EH (cell line): ENCODE results near the gene CSPG4.
"Not testable (repeated sequence)": the region's sequence is repeated elsewhere in the genome, so short reads cannot be mapped to it uniquely, and the experiment has no call there.

Experiments used
- DNase-seq: peaks from one replicate; pipeline ENCODE4 v3.0.0-alpha.2; 2015; ENCODE audit warnings: low read depth

CSPG4 gene, protein sequence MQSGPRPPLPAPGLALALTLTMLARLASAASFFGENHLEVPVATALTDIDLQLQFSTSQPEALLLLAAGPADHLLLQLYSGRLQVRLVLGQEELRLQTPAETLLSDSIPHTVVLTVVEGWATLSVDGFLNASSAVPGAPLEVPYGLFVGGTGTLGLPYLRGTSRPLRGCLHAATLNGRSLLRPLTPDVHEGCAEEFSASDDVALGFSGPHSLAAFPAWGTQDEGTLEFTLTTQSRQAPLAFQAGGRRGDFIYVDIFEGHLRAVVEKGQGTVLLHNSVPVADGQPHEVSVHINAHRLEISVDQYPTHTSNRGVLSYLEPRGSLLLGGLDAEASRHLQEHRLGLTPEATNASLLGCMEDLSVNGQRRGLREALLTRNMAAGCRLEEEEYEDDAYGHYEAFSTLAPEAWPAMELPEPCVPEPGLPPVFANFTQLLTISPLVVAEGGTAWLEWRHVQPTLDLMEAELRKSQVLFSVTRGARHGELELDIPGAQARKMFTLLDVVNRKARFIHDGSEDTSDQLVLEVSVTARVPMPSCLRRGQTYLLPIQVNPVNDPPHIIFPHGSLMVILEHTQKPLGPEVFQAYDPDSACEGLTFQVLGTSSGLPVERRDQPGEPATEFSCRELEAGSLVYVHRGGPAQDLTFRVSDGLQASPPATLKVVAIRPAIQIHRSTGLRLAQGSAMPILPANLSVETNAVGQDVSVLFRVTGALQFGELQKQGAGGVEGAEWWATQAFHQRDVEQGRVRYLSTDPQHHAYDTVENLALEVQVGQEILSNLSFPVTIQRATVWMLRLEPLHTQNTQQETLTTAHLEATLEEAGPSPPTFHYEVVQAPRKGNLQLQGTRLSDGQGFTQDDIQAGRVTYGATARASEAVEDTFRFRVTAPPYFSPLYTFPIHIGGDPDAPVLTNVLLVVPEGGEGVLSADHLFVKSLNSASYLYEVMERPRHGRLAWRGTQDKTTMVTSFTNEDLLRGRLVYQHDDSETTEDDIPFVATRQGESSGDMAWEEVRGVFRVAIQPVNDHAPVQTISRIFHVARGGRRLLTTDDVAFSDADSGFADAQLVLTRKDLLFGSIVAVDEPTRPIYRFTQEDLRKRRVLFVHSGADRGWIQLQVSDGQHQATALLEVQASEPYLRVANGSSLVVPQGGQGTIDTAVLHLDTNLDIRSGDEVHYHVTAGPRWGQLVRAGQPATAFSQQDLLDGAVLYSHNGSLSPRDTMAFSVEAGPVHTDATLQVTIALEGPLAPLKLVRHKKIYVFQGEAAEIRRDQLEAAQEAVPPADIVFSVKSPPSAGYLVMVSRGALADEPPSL (N-terminal part only)

DNA sequence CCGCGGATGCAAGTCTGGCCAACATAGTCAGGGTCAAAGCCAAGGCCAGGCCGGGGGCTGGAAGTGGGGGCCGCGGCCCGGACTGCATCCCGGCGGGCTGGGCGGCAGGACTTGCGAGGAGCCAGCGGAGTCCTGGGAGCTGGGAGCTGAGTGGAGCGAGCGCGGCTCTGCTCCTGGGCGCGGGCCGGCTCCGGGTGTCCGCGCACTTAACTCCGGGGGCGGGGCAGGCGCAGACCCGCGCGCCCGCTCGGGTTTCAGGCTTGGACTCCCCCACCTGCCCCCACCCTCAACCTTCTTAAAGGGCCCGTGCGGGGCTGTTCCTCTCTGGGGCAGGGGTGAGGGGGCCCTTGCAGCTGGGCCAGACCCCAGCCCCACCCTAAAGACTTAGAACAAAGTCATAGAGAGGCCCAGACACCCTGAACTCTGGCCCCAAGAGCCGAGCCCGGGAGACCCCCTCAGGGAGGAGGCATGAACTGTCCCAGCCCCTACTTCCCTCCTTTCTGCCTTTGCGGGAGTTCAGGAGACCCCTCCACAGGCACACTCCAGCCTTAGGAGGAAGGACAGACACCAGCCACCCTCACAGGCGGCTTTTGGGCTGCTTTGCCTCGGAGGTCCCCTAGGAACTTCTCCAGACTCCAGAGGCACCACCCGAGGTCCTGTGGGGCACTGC, at the start of gene CSPG4:
CSPG4 (minus strand) TSS at position 181 of the 670 bp plus-strand sequence; CDS start at position 88, 93 bp downstream.
- peak; percentile 81 for DNase-seq

DNA sequence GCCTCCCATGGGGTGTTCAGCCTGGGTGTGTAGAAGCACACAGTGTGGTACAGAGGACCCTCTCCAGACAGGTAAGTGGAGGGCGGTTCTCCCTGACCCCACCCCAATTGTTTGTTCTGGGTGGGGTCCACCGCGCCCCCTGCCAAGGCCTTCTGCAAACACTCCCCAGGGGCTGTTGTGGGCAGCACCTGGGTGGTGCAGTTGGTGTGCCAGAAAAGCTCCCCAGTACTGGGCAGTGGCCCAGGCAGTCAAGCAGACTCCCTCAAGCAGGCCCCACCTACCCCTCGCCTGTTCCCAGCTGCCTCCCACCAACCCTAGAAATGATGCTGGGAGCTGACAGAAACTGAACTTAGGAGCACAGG, 49.7 kb upstream of the CSPG4 start:
- not testable (repeated sequence) for DNase-seq

GRCh38 chr15:75761446-75762356, 49.1 kb upstream of the CSPG4 start:
- no peak for DNase-seq

DNA sequence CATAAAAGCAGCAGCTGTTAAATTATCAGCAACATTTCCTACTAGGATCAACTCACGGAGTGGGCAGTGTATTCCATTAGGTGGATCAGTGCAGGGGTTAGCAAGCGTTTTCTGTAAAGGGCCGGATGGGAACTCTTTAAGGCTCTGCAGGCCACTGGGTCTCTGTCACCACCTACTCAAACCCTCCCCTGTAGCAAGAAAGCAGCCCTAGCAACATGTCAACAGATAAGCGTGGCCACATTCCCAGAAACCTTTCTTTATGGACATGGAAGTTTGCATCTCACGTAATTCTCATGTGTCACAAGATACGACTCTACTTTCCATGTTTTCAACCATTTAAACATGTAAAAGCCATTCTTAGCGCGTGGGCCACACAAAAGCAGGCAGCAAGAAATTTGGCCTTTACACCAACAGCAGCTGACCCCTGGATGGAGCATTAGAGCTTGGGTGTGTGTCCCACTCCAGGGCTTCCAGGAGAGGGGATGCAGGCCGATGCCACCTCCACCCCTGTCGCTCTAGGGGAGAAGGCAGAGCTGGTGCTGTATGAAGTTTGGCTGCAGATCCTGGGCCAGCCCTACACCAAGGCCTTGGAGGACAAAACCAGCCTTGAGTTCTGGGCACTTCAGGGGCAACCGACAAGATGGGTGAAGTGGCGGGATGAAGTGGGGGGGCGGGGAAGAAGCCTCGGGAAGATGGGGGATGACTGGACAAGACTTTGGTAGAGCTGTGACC, 48.2 kb upstream of the CSPG4 start:
- DNase-seq = no peak

GRCh38 chr15:75760131-75760520, 47.5 kb upstream of the CSPG4 start:
- not testable (repeated sequence) for DNase-seq

GRCh38 chr15:75759416-75760130, 46.9 kb upstream of the CSPG4 start:
- peak; percentile 8 for DNase-seq

- peak; percentile 90 for DNase-seq
Observed at GRCh38 chr15:75758071-75758872, 45.6 kb upstream of the CSPG4 start.

GRCh38 chr15:75754871-75755270, 42.2 kb upstream of the CSPG4 start:
- DNase-seq = not testable (repeated sequence)

DNA sequence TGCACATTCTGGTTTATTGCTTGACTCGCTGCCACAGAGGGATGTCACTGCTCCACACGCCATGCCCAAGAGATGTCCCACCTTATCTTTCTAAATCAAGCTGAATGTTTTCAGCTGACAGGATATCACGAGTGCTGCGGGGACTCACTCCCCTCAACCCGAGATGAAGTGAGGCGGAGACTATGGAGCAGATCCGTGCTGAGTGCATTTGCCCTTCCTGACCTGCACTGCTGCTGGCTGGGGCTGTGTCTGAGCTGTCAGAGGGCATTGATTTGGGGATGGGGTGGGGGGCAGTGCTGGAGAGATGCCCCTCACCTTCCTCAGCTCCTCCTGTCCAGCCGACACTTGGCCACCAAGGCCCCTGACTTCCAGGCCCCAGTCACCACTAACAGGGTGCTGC, 40.5 kb upstream of the CSPG4 start:
- DNase-seq = no peak

DNA sequence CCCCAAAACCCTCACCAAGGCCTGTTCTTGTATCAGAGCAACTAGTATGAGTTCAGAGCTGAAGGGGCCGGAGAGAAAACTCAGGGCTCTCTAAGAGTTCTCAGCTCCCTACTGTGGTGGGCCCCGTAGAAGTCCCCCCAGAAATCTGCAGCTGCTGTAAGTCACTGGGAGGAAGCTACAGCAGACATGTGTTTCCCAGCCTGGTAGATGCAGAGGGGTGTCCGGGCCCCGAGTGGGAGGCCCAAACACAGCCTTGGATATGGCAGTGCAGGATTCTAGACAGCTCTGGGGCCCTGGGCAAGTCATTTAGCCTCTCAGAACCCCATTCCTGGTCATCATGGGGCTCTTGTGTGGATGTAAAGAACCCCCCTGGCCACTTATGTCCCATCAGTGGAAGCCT, 39.2 kb upstream of the CSPG4 start:
- DNase-seq = no peak

- no peak for DNase-seq
Observed at GRCh38 chr15:75751116-75751875, 38.6 kb upstream of the CSPG4 start.

DNA sequence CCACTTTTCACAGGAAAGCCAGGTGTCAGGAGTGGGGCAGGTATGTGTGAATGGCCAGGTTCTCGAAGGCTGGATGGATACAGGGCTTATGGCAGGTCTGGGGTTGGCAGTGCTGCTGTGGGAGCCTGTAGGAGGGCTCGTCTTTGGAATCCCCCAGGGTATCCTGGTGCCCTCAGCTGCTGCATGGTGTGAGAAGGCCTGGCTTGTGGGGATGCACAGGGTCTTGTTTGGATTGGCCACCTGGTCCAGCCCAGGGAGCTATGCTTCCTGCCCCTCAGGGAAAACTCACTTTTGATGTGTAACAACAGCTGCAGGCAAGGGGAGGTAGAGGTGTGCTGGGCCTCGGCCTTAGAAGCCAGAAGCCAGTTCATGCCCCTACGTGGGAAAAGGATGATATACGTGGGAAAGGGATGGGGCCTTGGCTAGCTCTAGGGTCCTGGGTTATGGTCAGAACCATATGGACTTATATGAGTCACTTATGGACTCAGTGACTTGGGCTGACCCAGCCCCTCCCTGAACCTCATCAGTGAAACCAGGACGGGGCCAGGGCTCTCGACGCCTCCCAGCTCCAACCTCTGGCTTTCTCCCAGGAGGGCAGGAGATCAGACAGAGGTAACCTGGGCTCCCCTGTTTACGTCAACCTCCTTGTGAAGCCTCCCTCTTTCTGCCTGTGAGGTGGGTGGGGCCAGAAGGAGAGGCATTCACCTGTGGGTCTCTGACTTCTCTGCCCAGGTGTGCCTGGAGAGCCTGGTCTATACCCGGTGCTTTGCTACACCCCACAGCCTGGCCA, 37.8 kb upstream of the CSPG4 start:
- no peak for DNase-seq

GRCh38 chr15:75749820-75750219, 37.2 kb upstream of the CSPG4 start:
- no peak for DNase-seq

- DNase-seq = not testable (repeated sequence)
Observed at GRCh38 chr15:75748882-75749281, 36.2 kb upstream of the CSPG4 start.

DNA sequence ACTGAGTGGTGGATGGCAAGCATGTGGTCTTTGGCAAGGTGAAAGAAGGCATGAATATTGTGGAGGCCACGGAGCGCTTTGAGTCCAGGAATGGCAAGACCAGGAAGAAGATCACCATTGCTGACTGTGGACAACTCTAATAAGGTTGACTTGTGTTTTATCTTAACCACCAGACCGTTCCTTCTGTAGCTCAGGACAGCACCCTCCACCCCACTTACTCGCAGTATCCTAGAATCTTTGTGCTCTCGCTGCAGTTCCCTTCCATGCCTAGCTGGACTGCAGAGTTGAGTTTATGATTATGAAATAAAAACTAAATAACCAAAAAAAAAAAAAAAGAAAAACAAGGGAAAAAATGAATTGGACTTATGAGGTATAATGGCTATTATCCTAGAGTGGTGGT, 34.5 kb upstream of the CSPG4 start:
- not testable (repeated sequence) for DNase-seq

DNA sequence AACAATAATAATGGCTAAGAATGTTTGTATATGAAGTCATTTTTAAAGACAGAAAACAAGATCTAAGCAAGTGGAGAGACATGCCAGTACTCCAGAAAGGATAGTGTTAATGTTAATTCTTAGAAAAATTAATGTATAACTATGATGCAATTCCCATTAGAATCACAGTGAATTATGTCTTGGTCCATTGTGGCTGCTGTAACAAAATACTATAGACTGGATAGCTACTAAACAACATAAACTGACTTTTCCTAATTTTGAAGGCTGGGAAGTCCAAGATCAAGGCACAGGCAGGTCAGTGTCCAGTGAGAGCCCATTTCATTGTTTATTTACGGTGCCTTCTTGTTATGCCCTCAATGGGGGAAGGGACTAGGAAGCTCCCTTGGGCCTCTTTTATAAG, 32.7 kb upstream of the CSPG4 start:
- no peak for DNase-seq

GRCh38 chr15:75742346-75742745, 29.7 kb upstream of the CSPG4 start:
- not testable (repeated sequence) for DNase-seq
